Measurements from ENCODE around the gene DSCAM.

DNA sequence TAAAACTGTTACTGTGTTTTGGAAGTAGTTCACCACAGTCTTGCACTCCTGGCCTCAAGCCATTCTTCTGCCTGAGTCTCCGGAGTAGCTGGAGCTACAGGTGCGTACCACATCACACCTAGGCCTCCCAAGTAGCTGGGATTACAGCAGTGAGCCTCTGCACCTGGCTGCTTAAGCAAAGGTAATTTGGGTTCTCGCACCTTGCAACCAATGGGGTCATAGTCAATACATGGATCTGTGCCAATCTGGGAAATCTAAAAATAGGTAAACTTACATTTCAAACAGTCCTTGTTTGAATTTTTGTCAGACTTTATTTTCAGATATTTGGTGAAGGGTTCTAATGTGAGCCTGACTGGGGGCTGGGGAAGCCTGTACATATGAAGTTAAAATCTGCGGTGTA lies 513.2 kb downstream of the DSCAM start:
- TF ChIP-seq, protein P1, sequence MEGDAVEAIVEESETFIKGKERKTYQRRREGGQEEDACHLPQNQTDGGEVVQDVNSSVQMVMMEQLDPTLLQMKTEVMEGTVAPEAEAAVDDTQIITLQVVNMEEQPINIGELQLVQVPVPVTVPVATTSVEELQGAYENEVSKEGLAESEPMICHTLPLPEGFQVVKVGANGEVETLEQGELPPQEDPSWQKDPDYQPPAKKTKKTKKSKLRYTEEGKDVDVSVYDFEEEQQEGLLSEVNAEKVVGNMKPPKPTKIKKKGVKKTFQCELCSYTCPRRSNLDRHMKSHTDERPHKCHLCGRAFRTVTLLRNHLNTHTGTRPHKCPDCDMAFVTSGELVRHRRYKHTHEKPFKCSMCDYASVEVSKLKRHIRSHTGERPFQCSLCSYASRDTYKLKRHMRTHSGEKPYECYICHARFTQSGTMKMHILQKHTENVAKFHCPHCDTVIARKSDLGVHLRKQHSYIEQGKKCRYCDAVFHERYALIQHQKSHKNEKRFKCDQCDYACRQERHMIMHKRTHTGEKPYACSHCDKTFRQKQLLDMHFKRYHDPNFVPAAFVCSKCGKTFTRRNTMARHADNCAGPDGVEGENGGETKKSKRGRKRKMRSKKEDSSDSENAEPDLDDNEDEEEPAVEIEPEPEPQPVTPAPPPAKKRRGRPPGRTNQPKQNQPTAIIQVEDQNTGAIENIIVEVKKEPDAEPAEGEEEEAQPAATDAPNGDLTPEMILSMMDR (conservative IDR thresholded peaks at IDR 0.05 in 1 of 2, IDR thresholded peaks at IDR 0.05 in 1 of 2; ENCODE audit: low read depth in 1 of 2, low read length in 2 of 2), result no peak
- TF ChIP-seq EZH2 (IDR thresholded peaks at IDR 0.05; ENCODE audit: low read length, missing control alignments), result no peak
